NOMO-1 (cell line): ENCODE results near the gene FRMPD4.

Source experiments
- DNase-seq, 2 experiments: peaks; one replicate each; lab custom pipeline; 2025; ENCODE audit not compliant: unreplicated experiment in 2 of 2; lab: John Stamatoyannopoulos, UW

FRMPD4 gene

DNA sequence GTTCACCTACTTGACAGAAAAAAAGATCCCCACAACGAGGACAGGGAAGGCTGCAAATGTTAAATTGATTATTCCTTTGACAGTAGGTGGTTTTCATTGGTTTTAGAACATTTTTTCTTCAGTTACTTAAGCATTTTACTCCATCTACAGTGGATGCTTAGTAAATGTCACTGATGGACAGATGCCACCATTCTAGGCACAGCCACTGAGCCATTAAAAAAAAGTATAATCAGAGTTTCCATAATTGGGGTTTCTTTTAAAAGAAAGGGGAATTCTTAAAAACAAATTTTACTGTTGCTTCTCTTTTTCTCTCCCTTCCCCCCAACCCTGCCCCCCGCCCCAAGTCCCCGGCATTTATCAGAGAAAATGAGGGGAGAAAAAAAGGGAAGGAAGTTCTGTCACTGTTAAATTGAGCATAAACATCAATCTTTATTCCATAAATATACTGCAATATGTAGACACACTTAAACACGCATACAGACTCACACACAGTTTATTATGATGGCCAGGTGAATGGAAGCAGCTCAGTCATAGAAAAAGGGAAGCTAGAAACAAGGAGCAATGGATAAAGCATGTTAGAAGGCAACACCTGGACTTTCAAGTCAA is 573.3 kb downstream of the FRMPD4 start:
- DNase-seq, result peak; percentile 13 to 74

DNA sequence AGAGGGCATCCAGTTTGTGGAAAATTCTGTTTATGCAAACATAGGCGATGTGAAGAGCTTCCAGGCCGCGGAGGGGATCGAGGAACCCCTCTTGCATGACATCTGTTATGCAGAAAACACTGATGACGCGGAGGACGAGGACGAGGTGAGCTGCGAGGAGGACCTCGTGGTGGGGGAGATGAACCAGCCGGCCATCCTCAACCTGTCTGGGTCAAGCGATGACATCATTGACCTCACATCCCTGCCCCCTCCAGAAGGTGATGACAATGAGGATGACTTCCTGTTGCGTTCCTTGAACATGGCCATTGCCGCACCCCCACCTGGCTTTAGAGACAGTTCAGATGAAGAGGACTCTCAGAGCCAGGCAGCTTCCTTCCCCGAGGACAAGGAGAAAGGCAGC is 578.3 kb downstream of the FRMPD4 start:
- no peak for DNase-seq

DNA sequence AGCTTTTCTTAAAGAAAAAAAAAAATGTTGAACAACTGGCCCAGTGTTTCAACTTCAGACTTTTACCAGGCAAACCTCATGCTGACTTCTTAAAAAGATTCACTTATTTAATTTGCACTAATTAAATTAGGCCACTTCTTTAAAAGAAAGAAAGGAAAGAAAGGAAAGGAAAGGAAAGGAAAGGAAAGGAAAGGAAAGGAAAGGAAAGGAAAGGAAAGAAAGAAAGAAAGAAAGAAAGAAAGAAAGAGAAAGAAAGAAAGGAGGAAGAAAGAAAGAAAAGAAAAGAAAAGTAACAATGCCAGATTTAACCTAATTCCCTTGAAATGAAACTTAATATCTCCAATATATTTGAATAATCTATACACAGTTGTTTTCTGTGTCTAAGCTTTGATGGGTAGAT is 581.6 kb downstream of the FRMPD4 start:
- DNase-seq, result no peak

DNA sequence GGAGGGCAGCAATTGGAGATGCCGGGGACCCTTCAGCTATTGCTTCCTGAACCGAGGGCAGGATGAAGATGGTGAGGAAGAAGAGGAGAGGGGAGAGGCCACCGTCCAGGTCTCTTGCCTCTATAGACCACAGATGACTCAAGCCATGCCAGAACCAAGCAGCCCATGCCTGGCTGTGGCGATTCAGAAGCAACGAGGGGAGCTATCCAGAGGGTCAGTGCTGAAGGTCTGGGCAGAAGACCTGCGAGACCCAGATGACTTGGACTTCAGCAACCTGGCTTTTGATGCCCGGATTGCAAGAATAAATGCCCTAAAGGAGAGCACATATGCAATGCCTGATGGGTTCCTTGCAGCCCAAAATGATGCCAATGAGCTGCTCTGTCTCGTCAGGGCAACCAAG is 582.8 kb downstream of the FRMPD4 start:
- peak in 1 of 2 experiments; percentile 8 for DNase-seq

DNA sequence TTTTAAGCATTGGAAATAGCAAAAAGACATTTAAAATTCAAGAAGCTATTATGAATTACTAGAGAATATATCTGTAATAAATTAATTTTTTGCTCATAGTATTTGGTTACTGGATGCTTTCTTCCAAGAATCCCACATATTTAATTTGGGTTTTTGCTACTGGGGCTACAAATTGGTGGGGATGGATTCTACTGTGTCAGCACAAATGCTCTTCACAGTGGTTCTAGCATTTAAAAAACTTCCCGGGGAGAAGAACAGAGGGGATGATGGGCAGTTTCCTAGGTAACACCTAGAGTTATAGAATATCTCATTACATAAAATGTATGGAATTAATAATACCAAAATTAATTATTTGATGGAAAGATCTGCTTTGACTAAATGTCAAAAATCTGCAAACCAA is 584.0 kb downstream of the FRMPD4 start:
- no peak for DNase-seq

DNA sequence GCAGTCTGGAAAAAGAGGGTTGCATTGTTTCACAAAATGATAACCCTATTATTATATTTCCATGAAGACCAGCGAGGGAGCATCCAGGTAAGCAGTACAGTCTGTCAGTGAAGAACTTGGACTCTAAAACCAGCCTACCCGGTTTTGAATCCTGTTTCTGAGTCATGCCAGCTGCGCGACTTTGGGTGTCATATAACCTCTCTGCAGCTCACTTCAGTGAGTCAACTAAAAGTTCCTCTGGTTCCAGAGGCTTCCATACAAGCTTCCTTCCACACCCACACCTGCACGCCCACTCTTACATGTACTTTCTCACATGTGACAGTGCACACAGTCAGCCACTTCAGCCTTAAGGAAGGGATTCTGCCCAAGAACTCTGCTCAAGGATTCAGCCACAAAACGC is 603.1 kb downstream of the FRMPD4 start:
- DNase-seq, result no peak

DNA sequence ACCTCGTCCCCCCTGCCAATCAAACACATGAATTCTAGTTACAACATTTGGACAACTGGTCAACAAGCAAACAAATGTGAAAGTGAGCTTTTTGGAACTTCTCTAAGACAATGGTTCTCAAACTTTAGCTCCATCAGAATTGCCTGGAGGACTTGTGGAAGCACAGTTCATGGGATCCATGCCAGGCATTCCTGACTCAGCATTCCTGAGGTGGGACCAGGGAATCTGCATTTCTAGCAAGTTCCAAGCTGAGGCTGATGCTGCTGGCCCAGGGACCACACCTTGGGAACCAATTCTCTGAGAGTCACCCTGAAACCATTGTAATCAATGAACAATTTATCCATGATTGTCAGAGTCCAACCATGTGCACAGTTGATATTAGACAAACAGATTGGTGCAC is 609.2 kb downstream of the FRMPD4 start:
- no peak for DNase-seq

DNA sequence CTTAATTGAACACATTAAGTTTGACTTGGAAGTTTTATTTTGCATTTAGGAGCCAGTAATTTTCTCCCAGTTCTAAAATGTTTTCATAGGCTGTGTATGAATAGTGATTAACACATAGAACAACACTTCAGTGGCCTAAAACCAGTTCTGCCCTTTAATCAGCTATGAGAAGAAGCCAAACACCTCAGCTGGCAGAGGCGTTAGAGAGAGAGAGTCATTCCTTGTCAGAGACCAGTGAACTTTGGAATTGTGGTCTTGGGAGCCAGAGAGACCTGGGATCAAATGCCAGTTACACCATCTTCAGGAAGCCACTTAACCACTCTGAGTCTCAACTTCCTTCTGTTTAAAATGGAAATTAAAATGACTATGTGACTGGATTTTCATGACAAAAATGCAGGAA is 613.6 kb downstream of the FRMPD4 start:
- DNase-seq, result no peak

DNA sequence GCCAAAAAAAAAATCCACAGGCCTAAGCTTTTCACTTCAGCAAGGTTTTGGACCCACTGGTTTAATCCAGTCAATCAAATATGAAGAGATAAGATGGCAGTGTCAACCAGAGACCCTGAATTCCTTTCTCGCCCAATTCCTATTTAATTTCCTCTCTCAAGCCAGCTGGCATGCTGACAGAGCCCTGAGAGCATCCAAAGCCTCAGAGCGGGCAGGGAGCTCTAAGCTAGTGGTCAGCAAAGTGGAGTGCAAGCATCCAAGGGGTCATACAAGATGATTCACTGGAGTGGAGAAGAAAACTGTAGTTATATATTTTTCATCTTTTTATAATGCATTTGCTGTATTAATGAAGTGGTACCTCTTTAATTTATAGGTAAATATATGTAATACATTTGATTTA is 615.1 kb downstream of the FRMPD4 start:
- no peak for DNase-seq

DNA sequence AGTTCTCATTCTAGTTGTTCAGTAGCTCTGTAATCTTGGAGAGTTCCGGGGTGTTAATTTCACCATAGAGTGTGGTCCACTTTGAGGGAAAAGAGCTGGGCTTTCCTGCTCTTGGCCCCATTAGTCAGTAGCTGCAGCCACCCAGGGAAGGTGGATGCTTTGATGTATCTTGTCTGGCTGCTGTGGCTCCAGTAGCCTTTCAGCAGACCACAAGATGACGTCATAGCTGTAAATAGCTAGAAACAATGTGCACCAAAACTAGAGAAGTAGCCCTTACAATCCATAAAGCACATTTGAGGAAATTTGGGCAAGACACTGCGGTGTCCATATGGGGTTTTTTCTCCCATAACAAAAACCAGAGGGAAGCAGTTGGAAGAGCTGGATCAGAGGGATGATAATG is 620.0 kb downstream of the FRMPD4 start:
- peak in 1 of 2 experiments; percentile 46 for DNase-seq

DNA sequence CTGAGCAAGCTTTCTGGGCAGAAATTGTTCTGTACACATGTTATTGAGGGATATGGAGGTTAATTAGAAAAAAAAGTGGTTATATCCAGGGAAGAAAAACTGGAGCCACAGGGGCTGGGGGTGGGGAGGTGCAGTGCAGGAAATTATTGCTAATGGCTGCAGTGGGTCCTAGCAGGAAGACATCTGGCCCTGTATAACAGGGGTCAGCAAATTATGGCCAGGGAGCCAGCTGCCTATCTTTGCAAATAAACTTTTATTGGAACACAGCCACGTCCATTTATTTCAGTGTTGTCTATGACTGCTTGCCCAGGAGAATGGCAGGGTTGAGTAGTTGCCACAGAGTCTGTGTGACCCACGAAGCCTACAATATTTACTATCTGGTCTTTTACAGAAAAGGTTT is 629.6 kb downstream of the FRMPD4 start:
- DNase-seq, result no peak

DNA sequence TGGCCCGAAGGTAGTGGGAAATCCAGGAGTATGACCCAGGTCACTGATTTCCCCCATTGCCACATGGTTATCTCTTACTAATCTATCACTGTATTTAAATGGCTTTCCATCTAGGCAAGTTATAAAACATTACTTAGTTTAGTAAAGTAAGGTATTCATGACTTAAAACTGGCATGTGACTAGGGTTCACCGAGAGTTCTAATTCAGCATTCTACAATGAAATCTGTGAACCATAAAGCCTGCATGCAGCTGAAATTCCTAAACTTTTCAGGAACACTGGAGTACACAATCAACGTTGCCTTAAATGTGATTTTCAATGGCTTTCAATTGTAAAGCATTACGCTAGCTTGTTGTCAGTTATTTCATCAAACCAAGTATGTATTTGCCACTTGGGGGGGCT is 630.2 kb downstream of the FRMPD4 start:
- no peak for DNase-seq

DNA sequence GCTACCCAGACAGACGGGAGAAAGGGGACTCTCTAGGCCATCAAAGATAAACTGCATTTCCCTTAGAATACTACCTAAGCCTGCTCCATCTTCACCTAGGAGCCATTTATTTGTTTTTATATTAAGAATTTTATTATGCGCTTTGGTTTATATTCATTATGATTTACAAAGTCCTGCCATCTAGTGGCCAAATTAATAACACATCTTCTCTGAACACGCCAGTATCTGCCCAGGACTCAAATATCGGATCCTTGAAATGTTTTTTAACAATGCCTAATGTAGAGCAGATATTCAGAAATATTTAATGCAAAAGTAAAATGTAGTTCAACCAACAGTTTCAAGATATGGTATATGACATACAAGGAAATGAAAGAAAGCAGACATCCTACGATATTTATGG is 632.2 kb downstream of the FRMPD4 start:
- DNase-seq, result peak; percentile 23 to 50

DNA sequence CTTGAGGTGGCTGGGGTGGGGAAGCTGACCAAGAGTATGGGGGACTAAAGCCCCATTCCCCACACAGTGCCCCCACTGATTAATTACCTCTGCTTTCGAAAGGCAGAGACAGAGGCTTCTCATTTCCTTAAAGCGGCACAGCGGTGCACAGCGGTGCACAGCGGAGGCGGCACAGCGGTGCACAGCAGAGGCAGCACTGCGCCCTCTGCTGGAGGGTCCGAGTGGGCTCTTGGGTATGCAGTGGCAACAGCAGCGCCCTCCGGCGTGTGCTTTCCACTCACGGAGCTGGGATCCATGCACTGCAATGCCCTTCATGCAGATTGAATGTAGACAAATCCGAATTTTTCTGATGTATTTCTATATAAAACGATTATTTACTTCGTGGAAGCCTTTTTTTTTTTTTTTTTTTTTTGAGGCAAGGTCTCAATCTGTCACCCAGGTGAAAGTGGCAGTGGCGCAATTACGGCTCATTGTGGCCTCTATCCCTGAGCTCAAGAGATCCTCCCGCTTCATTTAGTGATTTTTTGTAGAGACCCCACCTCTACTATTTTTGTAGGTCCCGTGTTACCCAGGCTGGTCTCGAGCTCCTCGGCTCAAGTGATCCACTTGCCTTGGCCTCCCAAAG is 633.3 kb downstream of the FRMPD4 start:
- DNase-seq, result peak; percentile 57 to 65
